ENCODE results near the gene CHTOP. TPM values are rescaled to one million over a fixed set of nuclear protein-coding genes. Genes with fewer than 3 reads are reported as not detected.
"Not testable (repeated sequence)": the region's sequence is repeated elsewhere in the genome, so short reads cannot be mapped to it uniquely, and the experiment has no call there.

The CHTOP gene
- total RNA-seq, 1 donor from 2014 or later = 41.0 TPM

- DNase-seq (ENCODE audit: low read depth) = no peak
Measured at GRCh38 chr1:153659175-153659534, 25.3 kb downstream of the CHTOP start.

GRCh38 chr1:153659656-153660055 is 25.8 kb downstream of the CHTOP start:
- no peak for DNase-seq (ENCODE audit: low read depth)

- DNase-seq (ENCODE audit: low read depth) = no peak
Measured at GRCh38 chr1:153661111-153661708, 27.3 kb downstream of the CHTOP start.

GRCh38 chr1:153662269-153662668 is 28.4 kb downstream of the CHTOP start:
- DNase-seq (ENCODE audit: low read depth) = no peak

- peak; percentile 44 for DNase-seq (ENCODE audit: low read depth)
Measured at GRCh38 chr1:153663211-153663610, 29.3 kb downstream of the CHTOP start.

GRCh38 chr1:153667439-153667838 is 33.6 kb downstream of the CHTOP start:
- no peak for DNase-seq (ENCODE audit: low read depth)

GRCh38 chr1:153668672-153669071 is 34.8 kb downstream of the CHTOP start:
- DNase-seq (ENCODE audit: low read depth) = not testable (repeated sequence)

GRCh38 chr1:153669606-153670005 is 35.7 kb downstream of the CHTOP start:
- DNase-seq (ENCODE audit: low read depth) = peak; percentile 57

- no peak for DNase-seq (ENCODE audit: low read depth)
Measured at GRCh38 chr1:153670257-153670858, 36.5 kb downstream of the CHTOP start.

GRCh38 chr1:153670859-153671627 is 37.2 kb downstream of the CHTOP start, which contains the start of gene ILF2:
Gene ILF2 (minus strand): TSS chr1:153670993. CDS start chr1:153670922, 71 bp downstream.
- DNase-seq (ENCODE audit: low read depth) = peak; percentile 100

GRCh38 chr1:153671628-153672353 is 37.9 kb downstream of the CHTOP start:
- not testable (repeated sequence) for DNase-seq (ENCODE audit: low read depth)

GRCh38 chr1:153673511-153673910 is 39.6 kb downstream of the CHTOP start:
- DNase-seq (ENCODE audit: low read depth) = no peak

GRCh38 chr1:153677718-153678518 is 44.1 kb downstream of the CHTOP start:
- peak; percentile 37 for DNase-seq (ENCODE audit: low read depth)

GRCh38 chr1:153678519-153679336 is 44.9 kb downstream of the CHTOP start, which contains the start of gene NPR1:
Gene NPR1 (plus strand): TSS chr1:153678688. CDS start chr1:153679109, 421 bp downstream.
- no peak for DNase-seq (ENCODE audit: low read depth)

- no peak for DNase-seq (ENCODE audit: low read depth)
Measured at GRCh38 chr1:153679337-153680119, 45.7 kb downstream of the CHTOP start.

GRCh38 chr1:153680120-153680403 is 46.2 kb downstream of the CHTOP start:
- no peak for DNase-seq (ENCODE audit: low read depth)

GRCh38 chr1:153682730-153683129 is 48.9 kb downstream of the CHTOP start:
- no peak for DNase-seq (ENCODE audit: low read depth)

- no peak for DNase-seq (ENCODE audit: low read depth)
Measured at GRCh38 chr1:153683854-153684253, 50.0 kb downstream of the CHTOP start.

GRCh38 chr1:153684892-153685291 is 51.0 kb downstream of the CHTOP start:
- DNase-seq (ENCODE audit: low read depth) = no peak
